Renal cortical epithelial cell (primary cell): ENCODE results near the gene PLG. TPM values are rescaled to one million over a fixed set of nuclear protein-coding genes. Genes with fewer than 3 reads are reported as not detected.
A peak's percentile ranks its signal among the peaks of the same experiment; 100 is the strongest.
"Not testable (repeated sequence)": the region's sequence is repeated elsewhere in the genome, so short reads cannot be mapped to it uniquely, and the experiment has no call there.

ENCODE experiments used
- DNase-seq: peaks from one replicate; pipeline ENCODE4 v3.0.0-alpha.2; 2011; ENCODE audit warnings: low read depth
- total RNA-seq: library from RNA; depleted of rRNA; stranded (reverse); fragments of >200 nt; gene quantifications from 2 replicates; pipeline ENCODE4 v1.2.3, GENCODE V29; 2014

PLG gene
- not detected in 2 replicates for total RNA-seq

- DNase-seq, result not testable (repeated sequence)
These were observed at the start of gene PLG for GRCh38 chr6:160701918-160702680. PLG (plus strand) TSS chr6:160702244; CDS start chr6:160702305, 61 bp downstream.

- DNase-seq, result no peak
These were observed 42.5 kb upstream of the PLG start for GRCh38 chr6:160659562-160659961.

- no peak for DNase-seq
These were observed 40.8 kb upstream of the PLG start for GRCh38 chr6:160661216-160661615.

- DNase-seq, result no peak
These were observed 39.6 kb upstream of the PLG start for GRCh38 chr6:160662429-160662828.

- DNase-seq, result no peak
These were observed 39.2 kb upstream of the PLG start for GRCh38 chr6:160662842-160663241.

- not testable (repeated sequence) for DNase-seq
These were observed 37.8 kb upstream of the PLG start, which contains the start of gene LPA for GRCh38 chr6:160664198-160664597. LPA (minus strand) TSS chr6:160664275; CDS start chr6:160664214, 61 bp downstream.

- DNase-seq, result peak; percentile 6
These were observed 34.2 kb upstream of the PLG start for GRCh38 chr6:160667639-160668481.

GRCh38 chr6:160668589-160668988, 33.5 kb upstream of the PLG start:
- DNase-seq, result no peak

GRCh38 chr6:160676418-160676817, 25.6 kb upstream of the PLG start:
- not testable (repeated sequence) for DNase-seq

- DNase-seq, result peak; percentile 1
These were observed 23.8 kb upstream of the PLG start for GRCh38 chr6:160678230-160678629.

GRCh38 chr6:160678744-160679401, 23.2 kb upstream of the PLG start:
- DNase-seq, result no peak

- DNase-seq, result no peak
These were observed 22.7 kb upstream of the PLG start for GRCh38 chr6:160679402-160679769.

GRCh38 chr6:160685101-160685761, 16.8 kb upstream of the PLG start:
- DNase-seq, result not testable (repeated sequence)

GRCh38 chr6:160685762-160686450, 16.1 kb upstream of the PLG start:
- no peak for DNase-seq

- DNase-seq, result no peak
These were observed 11.6 kb upstream of the PLG start for GRCh38 chr6:160690458-160690857.

- no peak for DNase-seq
These were observed 10.4 kb upstream of the PLG start for GRCh38 chr6:160691617-160692016.

- no peak for DNase-seq
These were observed 9.6 kb upstream of the PLG start for GRCh38 chr6:160692369-160692959.

- not testable (repeated sequence) for DNase-seq
These were observed 7.0 kb upstream of the PLG start for GRCh38 chr6:160695025-160695424.

GRCh38 chr6:160695622-160696021, 6.4 kb upstream of the PLG start:
- DNase-seq, result not testable (repeated sequence)

GRCh38 chr6:160696884-160697283, 5.2 kb upstream of the PLG start:
- not testable (repeated sequence) for DNase-seq

GRCh38 chr6:160697826-160698225, 4.2 kb upstream of the PLG start:
- no peak for DNase-seq
